ENCODE data around the gene BIRC5.
A peak's percentile ranks its signal among the peaks of the same experiment; 100 is the strongest.

Gene BIRC5

DNA sequence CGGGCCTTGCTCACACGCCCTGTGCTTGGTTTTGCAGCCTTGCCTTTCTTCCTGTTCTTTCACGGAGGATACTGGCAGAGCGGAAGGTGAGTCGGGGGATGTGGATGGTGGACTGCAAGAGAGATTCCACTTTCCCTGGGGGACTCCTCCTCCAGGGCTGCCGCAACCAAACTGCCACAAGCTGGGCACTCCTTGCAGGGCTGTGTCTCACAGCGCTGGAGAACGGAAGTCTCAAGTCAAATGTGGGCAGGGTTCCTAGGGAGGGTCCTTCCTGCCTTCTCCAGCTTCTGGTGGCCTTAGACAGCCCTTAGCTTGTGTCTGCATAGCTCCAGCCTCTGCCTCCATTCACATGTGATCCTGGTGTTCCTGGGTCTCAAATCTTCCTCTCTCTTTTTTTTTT is 11.4 kb upstream of the BIRC5 start:
- H3K9ac ChIP-seq, result no peak overlapping the region
- TF ChIP-seq Cebpa-rat (IDR thresholded peaks at IDR 0.05), result no peak
- no peaks in the 10 kb centered on the region for H3K9me3 ChIP-seq
- peaks cover 85% of the 10 kb centered on the region for H3K36me3 ChIP-seq
- no peak overlapping the region for H3K4me3 ChIP-seq
- H3K4me1 ChIP-seq, result peaks cover 23% of the 10 kb centered on the region
- no peaks in the 10 kb centered on the region for H3K27me3 ChIP-seq
- 0 out of 2 replicates have a peak, but pooled peaks cover 17% of the 10 kb centered on the region for H4K20me1 ChIP-seq
- no peak overlapping the region for H3K4me2 ChIP-seq
- H3K27ac ChIP-seq, result no peak overlapping the region

DNA sequence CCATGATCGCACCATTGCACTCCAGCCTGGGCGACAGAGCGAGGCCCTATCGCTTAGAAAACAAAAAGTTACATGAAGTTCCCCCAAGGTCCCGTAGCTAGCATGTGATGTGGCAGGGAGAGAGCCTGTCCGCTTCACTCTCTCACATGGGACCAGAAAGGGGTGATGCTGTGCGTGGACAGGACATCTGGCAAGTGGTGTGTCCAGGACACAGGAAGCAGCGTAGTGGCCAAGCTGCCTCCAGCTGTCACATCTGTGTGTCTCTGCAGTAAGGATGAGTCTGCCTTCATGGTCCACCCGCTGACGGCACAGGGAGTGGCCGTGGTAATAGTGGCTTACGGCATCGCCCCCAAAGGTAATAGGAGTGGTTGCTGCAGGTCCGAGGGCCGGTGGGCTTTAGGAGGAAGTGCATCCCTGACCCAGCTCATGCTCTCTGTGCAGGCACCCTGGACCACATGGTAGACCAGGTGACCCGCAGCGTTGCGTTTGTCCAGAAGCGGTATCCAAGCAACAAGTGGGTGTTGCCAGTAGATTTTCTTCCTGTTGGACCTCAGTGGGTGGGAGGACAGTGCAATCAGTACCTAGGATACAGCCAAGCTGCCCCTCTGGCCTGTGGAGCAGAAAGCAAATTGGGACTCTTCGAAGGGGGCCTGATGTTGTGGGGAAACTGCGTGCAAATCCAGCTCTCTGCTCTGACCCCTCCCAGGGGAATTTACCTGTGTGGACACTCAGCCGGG is 9.5 kb upstream of the BIRC5 start:
- H3K27me3 ChIP-seq, result no peaks in the 10 kb centered on the region
- peaks cover 4% of the 10 kb centered on the region for H3K4me1 ChIP-seq
- H3K9me3 ChIP-seq, result no peaks in the 10 kb centered on the region
- no peak overlapping the region for H3K4me2 ChIP-seq
- H4K20me1 ChIP-seq, result 0 out of 2 replicates have a peak, but pooled peaks cover 13% of the 10 kb centered on the region
- H3K4me3 ChIP-seq, result no peak overlapping the region
- no peak overlapping the region for H3K27ac ChIP-seq
- peaks cover 78% of the 10 kb centered on the region for H3K36me3 ChIP-seq
- no peak overlapping the region for H3K9ac ChIP-seq
- TF ChIP-seq Cebpa-rat (IDR thresholded peaks at IDR 0.05), result no peak

DNA sequence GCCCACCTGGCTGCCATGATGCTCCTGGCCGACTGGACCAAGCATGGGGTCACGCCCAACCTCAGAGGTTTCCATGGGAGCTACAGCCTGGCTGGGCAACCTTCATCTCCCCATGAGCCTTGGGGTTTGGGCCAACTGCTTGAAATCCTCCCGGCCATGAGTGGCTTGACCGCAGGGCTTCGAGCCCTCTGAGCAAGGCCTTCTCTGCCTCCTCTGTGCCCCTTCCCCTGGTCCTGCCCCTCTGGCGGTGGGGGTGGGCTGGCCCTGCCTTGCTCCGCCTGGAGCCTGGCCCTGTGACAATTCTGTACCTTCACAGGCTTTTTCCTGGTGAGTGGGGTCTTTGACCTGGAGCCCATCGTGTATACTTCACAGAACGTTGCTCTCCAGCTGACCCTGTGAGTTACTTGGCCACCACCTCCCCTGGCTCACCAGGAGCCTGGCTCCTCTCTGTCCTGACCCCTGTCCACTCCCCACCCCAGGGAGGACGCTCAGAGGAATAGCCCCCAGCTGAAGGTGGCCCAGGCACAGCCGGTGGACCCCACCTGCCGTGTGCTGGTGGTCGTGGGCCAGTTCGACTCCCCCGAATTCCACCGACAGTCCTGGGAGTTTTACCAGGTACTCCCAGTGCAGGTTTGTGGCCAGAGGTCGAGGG is 8.8 kb upstream of the BIRC5 start:
- no peak overlapping the region for H3K27ac ChIP-seq
- H4K20me1 ChIP-seq, result 0 out of 2 replicates have a peak, but pooled peaks cover 7% of the 10 kb centered on the region
- H3K27me3 ChIP-seq, result no peaks in the 10 kb centered on the region
- no peak overlapping the region for H3K4me3 ChIP-seq
- H3K36me3 ChIP-seq, result peaks cover 72% of the 10 kb centered on the region
- no peaks in the 10 kb centered on the region for H3K9me3 ChIP-seq
- H3K4me2 ChIP-seq, result no peak overlapping the region
- no peak overlapping the region for H3K9ac ChIP-seq
- H3K4me1 ChIP-seq, result no peaks in the 10 kb centered on the region
- no peak for TF ChIP-seq Cebpa-rat (IDR thresholded peaks at IDR 0.05)

DNA sequence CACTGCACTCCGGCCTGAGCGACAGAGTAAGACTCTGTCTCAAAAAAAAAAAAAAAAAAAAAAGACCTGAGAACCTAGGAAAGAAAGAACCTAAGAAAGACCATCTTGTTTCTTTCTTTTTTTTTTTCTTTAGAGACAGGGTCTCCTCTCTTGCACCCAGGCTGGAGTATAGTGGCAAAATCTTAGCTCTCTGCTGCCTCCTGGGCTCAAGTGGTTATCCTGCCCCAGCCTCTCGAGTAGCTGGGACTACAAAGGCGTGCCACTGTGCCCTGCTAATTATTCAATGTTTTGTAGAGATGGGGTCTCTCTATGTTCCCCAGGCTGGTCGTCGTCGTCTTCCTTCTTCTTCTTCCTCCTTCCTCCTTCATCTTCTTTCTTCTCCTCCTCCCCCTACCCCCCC is 7.8 kb upstream of the BIRC5 start:
- Histone ChIP-seq H4K20me1 (0 out of 2 replicates have a peak, but pooled peaks cover 7% of the 10 kb centered on the region), H3K36me3 (peaks cover 63% of the 10 kb centered on the region), H3K27me3 (no peaks in the 10 kb centered on the region), H3K9me3 (no peaks in the 10 kb centered on the region), H3K4me1 (no peaks in the 10 kb centered on the region), H3K4me2 (no peak overlapping the region), H3K4me3 (no peak overlapping the region), H3K27ac (no peak overlapping the region), H3K9ac (no peak overlapping the region)
- TF ChIP-seq Cebpa-rat (IDR thresholded peaks at IDR 0.05), result no peak

DNA sequence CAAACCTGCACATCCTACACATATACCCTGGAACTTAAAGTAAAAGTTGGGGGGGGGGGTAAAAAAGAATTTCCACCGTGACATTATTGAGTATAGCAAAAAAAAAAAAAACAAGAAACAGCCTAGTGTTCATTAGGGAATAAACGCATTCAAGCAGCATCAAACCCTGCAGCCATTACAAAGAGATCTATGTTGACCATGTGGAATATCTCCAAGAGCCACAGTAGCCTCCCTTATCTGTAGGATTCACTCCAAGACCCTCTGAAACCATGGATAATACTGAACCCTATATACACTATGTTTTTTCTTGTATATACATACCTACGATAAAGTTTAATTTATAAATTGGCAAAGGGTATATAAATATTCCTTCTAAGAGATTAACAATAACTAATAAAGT is 5.6 kb upstream of the BIRC5 start:
- Histone ChIP-seq H3K4me3 (no peak overlapping the region), H3K27me3 (no peaks in the 10 kb centered on the region), H3K4me2 (no peak overlapping the region), H3K36me3 (peaks cover 45% of the 10 kb centered on the region), H3K9me3 (no peaks in the 10 kb centered on the region), H3K27ac (no peak overlapping the region), H4K20me1 (0 out of 2 replicates have a peak, but pooled peaks cover 7% of the 10 kb centered on the region), H3K4me1 (0 out of 2 replicates have a peak, but pooled peaks cover 2% of the 10 kb centered on the region), H3K9ac (no peak overlapping the region)
- no peak for TF ChIP-seq Cebpa-rat (IDR thresholded peaks at IDR 0.05)

DNA sequence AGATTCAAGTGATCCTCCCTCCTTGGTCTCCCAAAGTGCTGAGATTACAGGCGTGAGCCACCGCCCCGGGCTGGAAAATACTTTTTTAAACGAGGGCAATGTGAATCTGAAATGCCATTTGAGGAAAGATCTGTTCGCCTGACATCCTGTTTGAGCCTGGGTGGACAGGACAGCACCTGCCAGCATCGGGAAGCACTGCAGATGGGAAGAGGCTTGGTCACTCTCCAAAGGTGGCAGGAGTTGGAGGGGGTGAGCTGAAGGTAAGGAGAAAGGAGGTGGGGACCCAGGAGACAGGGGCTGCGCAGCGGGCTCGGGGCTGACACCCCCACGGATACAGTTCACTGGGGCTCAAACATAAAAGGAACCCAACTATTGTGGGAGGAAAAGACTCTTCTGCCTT is 3.9 kb upstream of the BIRC5 start:
- H3K4me2 ChIP-seq, result no peak overlapping the region
- peaks cover 28% of the 10 kb centered on the region for H3K36me3 ChIP-seq
- no peaks in the 10 kb centered on the region for H3K27me3 ChIP-seq
- no peaks in the 10 kb centered on the region for H3K9me3 ChIP-seq
- peaks cover 14% of the 10 kb centered on the region for H3K4me1 ChIP-seq
- no peak overlapping the region for H3K9ac ChIP-seq
- no peak for TF ChIP-seq Cebpa-rat (IDR thresholded peaks at IDR 0.05)
- H4K20me1 ChIP-seq, result 0 out of 2 replicates have a peak, but pooled peaks cover 4% of the 10 kb centered on the region
- no peak overlapping the region for H3K27ac ChIP-seq
- no peak overlapping the region for H3K4me3 ChIP-seq

DNA sequence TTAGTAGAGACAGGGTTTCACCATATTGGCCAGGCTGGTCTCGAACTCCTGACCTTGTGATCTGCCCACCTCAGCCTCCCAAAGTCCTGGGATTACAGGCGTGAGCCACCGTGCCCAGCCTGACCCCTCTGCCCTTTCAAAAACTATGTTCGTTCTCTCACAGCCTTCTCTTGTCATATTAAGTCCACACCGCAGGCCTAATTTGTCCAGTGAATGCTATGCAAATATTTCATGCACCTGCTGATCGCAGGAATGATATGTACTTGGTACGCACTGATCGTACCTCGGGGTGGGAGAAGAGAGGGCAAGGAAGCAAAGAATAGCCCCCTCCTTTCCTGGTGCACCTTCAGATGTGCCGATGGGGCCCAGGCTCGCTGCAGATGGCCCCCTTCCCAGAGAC is 3.0 kb upstream of the BIRC5 start:
- Histone ChIP-seq H3K27me3 (no peaks in the 10 kb centered on the region), H4K20me1 (no peaks in the 10 kb centered on the region), H3K27ac (no peak overlapping the region), H3K9ac (no peak overlapping the region), H3K36me3 (peaks cover 19% of the 10 kb centered on the region), H3K4me2 (no peak overlapping the region), H3K4me1 (peaks cover 23% of the 10 kb centered on the region), H3K9me3 (no peaks in the 10 kb centered on the region), H3K4me3 (no peak overlapping the region)
- no peak for TF ChIP-seq Cebpa-rat (IDR thresholded peaks at IDR 0.05)

DNA sequence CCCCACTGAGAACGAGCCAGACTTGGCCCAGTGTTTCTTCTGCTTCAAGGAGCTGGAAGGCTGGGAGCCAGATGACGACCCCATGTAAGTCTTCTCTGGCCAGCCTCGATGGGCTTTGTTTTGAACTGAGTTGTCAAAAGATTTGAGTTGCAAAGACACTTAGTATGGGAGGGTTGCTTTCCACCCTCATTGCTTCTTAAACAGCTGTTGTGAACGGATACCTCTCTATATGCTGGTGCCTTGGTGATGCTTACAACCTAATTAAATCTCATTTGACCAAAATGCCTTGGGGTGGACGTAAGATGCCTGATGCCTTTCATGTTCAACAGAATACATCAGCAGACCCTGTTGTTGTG is 631 bp downstream of the BIRC5 start:
- H4K20me1 ChIP-seq, result 0 out of 2 replicates have a peak, but pooled peaks cover 7% of the 10 kb centered on the region
- TF ChIP-seq Cebpa-rat (IDR thresholded peaks at IDR 0.05), result no peak
- peak overlapping the region; percentile 96 for H3K4me2 ChIP-seq
- no peaks in the 10 kb centered on the region for H3K9me3 ChIP-seq
- H3K4me3 ChIP-seq, result peak overlapping the region; percentile 90
- peak overlapping the region; percentile 94 for H3K27ac ChIP-seq
- peaks cover 29% of the 10 kb centered on the region for H3K4me1 ChIP-seq
- H3K36me3 ChIP-seq, result peaks cover 36% of the 10 kb centered on the region
- H3K27me3 ChIP-seq, result no peaks in the 10 kb centered on the region
- H3K9ac ChIP-seq, result peak overlapping the region; percentile 96

DNA sequence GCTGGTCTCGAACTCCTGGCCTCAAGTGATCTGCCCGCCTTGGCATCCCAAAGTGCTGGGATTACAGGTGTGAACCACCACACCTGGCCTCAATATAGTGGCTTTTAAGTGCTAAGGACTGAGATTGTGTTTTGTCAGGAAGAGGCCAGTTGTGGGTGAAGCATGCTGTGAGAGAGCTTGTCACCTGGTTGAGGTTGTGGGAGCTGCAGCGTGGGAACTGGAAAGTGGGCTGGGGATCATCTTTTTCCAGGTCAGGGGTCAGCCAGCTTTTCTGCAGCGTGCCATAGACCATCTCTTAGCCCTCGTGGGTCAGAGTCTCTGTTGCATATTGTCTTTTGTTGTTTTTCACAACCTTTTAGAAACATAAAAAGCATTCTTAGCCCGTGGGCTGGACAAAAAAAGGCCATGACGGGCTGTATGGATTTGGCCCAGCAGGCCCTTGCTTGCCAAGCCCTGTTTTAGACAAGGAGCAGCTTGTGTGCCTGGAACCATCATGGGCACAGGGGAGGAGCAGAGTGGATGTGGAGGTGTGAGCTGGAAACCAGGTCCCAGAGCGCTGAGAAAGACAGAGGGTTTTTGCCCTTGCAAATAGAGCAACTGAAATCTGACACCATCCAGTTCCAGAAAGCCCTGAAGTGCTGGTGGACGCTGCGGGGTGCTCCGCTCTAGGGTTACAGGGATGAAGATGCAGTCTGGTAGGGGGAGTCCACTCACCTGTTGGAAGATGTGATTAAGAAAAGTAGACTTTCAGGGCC is 5.5 kb downstream of the BIRC5 start:
- Histone ChIP-seq H3K27ac (no peak overlapping the region), H3K9ac (no peak overlapping the region), H3K36me3 (peaks cover 83% of the 10 kb centered on the region)

More for the DNA sequence above, 5.5 kb downstream of the BIRC5 start:
- H3K4me3 ChIP-seq, result no peak overlapping the region
- TF ChIP-seq Cebpa-rat (IDR thresholded peaks at IDR 0.05), result no peak
- H4K20me1 ChIP-seq, result peaks cover 35% of the 10 kb centered on the region; the same call in 1 of the 2 replicates
- H3K4me2 ChIP-seq, result no peak overlapping the region
- no peaks in the 10 kb centered on the region for H3K9me3 ChIP-seq
- peaks cover 21% of the 10 kb centered on the region for H3K4me1 ChIP-seq
- H3K27me3 ChIP-seq, result no peaks in the 10 kb centered on the region

Measured in BLaER1 (cell line).